ENCODE results near the gene CCNA2.

The CCNA2 gene

DNA sequence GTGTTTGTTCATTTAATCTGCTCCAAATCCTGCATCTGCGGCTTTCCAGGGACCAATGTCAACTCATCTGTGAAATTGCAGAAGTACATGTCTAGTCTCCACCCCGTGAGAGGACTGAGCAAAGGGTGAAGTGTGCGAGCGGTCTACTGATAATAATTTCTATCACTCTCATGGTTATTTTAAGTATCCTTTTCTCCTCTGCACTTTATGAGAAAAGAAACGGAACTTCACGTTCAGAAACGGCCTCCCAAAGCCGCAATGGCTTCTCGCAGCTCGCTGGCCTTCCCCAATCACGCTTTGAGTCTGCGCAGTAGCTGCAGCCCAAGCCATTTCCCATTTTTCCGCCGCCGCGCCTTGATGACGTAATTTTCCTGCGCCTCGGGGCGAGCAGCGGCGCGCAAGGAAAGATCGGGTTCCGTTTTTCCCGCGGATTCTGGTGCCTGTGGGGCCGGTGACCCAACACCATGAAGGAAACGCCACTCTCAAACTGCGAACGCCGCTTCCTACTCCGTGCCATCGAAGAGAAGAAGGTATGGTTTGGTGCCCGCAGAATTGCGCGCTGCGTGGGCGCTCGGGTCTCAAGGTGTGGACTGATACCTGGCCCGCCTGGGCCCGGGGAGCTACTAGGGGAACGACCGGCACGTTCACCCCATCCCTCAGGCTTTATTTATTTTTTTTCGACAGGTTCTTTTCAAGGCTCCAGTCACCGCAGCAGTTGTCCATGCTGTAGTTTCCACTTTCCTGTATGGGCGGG, 22.5 kb downstream of the CCNA2 start, which contains the start of gene EXOSC9:
EXOSC9 (plus strand) TSS at position 363 of the 754 bp plus-strand sequence; CDS start at position 465, 102 bp downstream.
- DNase-seq = peak; percentile 90 to 94

DNA sequence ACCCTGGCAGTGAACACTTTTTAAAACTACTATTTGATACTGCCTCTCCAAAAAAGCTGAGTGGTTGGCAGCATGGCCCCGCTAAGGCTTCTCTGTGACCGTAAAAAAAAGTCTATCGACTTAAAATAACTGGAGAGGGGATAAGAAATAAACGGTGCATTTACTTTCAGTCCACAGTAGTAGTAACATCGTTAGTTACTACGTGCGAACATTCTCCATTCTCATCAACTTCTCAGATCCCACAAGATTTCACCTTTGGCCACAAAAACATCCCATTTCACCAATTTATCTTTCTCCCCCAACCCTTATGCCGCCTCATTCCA, 23.1 kb downstream of the CCNA2 start:
- no peak for DNase-seq

DNA sequence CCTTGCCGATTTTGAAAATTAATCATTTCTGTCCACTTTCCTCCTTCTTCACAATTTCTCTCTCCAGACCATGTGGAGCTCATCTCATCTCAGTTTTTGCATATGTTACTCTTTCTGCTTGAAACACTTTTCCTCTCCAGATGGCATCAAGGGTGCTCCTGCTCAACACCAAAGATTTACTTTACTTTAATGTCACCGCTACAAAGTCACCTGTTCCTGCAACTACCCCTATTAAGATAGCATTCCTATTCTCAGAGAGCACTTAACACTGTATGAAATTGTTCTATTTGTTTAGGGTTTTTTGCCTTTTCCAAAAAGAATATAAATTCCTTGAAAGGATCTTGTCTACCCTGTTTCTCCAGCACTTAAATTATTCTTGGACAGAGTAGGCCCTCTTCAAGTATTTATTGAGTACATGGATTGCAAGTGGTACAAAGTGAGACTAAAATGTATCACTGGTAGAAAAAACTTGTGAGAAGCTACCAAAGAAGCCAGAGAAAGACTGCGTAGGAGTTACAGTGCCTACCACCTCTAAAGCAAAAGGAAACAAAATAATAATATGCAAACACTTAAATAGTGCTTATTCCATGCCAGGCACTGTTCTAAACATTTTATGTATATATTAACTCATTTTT, 23.7 kb downstream of the CCNA2 start:
- DNase-seq = no peak

DNA sequence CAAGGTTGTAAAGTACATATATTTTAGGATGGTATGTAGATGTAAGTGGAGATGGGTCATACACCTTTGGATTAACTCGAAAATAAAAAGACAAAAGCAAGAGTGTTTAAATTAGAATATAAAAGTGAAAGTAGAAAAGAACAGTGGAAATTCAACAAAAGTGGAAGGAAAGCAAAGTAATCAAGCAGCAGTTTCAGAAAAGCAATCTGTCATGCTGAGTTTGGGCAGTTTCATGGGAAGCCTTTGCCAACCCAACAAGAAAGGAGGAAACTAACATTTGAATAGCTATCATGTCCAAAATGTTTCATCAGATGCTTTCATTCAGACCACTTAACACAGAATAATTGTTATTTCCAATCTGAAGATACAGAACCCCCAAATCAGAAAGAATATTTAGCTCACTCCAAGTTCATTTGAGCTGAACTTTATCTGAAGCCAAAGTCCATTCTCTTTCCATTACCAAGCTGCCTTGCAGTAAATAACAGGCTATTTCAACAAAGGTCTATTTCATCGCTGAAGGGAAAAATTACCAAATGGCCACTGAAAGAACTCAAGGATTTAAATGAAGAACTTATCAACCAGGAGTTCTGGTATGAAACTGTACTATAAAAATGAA, 24.4 kb downstream of the CCNA2 start:
- DNase-seq = no peak

DNA sequence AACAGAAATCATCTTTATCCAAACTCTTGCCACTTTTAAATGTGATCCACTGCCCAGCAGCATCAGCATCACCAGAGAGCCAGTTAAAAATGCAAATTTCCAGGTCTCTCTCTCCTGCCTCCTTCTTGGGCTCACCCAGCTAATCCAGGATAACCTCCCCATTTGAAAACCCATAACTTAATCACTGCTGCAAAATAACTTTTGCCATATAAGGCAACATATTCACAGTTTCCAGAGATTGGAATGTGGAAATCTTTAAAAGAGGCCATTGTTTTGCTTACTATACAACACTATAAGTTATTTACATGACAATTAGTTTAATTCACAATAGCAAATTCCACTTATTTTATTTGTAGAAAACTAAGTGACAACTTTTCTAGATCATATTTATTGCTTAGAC, 27.4 kb downstream of the CCNA2 start:
- no peak for DNase-seq

DNA sequence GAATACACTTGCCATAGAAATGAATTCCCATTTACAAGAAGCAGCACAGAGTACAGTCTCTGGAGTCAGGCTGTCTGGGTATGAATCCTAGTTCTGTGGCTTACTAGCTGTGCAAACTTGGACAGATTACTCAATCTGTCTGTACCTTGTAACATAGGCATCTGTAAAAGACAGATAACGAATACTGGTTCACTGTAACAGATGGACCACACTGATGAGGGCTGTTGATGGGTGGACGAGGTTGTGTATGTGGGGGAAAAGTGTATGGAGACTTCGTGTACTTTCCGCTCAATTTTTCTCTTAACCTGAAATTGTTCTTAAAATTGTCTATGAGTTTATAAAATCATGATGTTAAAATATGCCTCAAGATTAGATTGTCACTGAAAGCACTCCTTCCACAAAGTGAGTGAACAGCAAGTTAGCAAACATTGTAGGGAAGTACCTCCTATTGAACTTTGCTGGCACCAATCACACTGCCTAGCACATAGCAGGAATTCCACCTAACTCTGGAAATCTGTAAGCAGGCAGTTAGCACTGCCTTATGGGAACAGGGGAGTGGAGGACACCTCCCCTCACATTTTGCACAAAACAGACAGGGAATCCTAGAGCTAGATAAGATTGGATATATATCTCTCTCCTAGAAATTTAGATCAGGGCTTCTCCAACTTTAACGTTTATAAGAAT, 29.0 kb downstream of the CCNA2 start:
- no peak for DNase-seq

DNA sequence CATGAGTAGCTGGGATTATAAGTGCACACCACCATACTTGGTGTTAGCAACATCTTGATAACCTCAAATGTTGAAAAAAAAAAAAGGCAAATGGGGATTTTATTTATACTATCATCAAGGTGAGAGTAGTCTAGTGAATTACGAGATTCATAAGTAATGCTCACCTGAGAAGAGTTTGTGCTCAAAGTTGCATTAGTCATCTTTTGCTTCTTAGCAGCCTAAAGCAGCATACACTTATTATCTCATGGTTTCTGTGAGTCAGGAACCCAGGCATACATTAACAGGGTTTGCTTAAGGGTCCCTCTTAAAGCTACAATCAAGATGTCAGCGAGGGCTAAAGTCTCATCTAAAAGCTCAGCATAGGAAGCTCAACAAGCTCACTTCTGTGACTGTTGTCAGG, 30.7 kb downstream of the CCNA2 start:
- no peak for DNase-seq

DNA sequence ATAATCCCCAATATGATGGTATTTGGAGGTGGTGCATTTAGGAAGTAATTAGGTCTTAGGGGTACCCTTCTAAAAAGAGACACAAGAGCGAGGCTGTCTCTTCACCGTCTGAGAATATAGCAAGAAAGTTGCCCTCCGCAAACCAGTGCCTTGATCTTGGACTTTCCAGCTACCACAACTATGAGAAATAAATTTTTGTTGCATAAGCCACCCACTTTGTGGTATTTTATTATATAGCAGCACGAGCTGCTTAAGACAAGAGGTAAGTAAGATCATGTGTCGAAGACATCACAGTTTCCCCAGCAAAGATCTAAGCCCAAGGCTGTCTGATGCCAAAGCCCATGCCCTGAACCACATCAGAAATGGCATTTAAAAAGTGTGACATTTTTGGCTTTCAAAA, 32.2 kb downstream of the CCNA2 start:
- no peak for DNase-seq

DNA sequence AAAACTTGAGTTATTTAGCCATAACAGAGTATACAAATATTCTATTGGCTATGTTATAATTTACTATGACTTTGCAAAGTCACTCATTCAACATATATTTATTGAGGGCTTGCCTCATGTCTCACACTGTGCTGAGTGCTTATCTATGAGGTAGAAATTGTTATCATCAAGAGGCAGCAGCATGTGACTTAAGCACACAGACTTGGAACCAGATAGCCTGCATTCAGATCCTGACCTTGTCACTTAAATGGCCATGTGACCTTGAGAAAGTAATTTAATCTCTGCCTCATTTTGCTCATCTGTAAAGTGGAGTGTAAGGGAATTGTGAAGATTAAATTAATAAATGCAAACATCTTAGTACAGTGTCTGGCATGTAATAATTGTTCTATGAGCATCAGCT, 32.7 kb downstream of the CCNA2 start:
- DNase-seq = no peak

DNA sequence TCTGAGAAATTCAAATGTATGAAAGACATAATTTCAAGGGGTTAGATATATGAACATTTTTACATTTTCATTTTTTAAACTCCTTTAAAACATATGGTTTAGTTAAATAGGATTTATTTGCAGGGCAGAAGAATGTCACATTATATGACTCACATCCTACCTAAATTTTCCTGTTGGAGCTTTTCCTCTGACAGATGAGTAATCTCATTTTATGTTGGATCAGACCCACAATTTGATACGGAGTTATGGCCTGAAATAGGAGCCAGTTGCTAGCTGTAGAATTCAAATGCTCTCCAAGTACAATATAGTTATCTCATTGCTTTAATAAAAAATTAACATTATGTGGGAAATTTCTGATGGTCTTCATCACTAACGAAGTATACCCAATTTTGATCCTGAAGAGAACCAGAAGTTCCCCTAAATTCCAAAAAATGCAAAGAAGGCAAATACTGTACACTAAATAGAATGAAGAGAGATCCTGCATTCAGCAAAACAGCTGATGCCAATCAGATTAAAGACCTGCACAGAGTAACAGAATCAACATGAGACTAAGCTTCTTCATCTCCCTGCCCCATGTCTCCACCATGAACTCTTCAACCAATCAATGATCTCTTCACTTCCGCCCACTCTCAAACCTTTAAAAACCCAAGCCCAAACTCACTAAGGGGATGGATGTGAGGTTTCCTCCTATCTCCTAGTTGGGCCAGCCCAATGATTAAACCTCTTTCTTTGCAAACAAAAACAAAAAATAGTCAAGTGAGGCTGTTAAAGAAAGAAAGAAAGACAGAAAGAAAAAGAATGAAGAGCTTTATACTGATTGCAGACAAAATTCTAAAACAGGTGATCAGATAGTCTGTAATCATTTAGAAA, 33.5 kb downstream of the CCNA2 start:
- no peak for DNase-seq

DNA sequence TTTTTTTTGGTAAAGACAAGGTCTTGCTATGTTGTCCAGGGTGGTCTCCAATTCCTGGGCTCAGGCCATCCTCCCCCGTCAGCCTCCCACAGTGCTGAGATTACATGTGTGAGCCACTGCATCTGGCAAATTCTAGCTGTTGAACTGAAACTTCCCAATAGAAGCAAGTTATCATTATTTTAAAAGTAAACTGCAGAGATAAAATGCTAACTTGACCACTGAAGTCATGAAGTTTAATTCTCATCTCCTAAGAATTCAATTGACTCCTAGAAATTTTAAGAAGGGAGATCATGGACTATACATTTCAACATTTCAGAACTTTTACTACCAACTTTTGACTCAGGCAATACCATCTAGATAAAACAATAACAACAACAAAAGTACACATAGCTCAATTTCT, 34.2 kb downstream of the CCNA2 start:
- no peak for DNase-seq

DNA sequence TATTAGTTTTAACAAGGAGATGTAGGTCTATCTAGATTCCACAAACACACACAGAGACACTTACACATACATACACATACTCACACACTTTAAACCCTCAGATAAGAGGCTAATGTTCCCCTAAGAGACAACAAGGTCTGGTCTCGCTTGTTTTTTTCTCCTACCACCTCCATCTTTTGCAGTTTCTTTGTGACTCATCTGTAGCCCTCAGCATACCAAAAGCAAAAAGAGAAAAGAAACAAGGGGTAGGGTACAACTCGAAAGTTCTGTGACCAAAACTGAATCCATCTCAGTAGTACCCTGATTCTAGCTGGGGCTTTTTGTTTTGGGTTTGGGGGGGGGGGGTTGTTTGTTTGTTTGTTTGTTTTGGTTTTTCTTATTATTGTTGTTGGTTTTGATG, 34.8 kb downstream of the CCNA2 start:
- DNase-seq = no peak

DNA sequence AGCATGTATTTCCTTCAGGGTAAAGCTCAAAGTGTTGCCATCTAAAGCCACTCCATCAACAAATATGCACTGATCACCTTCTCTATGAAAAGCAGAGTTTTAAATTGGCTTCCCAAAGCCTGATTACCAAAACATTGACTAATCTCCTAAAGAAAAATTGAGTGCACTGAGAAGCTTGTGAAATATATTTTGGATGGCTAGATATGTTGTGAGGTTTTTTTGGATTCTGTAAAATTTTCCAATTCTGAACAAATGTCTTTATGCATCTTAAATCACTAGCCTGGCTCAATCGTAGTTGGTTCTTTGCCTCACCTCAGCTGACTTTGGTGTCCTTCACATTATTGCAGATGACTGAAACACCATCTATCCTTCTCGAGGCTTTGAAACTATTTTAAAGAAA, 37.5 kb downstream of the CCNA2 start:
- DNase-seq = no peak

DNA sequence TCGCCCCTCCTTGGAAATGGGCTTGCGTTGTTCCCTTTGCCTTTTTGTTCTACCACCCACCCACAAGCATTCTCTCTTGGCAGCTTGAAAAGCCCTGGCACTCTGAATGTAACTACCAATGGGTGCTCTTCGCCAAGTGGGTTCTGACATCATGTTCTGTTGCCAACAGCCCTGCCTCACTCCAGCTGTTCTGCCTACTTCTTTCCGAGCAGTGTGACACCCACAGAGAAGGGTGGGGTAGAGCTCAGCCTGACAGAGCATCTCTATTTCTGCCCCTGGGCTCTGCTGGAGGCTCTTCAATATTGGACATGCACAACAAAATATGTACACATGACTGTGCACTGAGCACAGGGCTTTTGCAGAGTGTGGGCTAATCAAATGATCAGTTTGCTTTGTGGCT, 38.2 kb downstream of the CCNA2 start:
- no peak for DNase-seq

DNA sequence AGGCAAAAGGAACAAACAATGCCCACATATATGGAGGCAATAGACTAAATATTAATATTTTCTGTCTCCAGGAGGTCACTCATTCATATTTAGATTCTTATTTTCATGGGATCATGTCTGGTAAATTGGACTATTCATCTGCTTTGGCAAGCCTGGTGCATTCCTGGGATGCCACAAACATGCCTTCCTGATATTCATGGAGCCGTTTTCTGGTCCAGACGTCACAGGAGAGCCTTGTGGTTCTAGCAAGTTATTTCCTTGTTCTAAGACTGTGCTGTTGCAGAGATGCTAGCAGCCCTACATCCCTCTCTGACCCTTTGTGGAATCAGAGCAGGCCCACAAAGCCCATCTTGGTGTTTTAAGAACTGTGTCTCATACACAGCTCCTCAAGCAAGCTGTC, 38.7 kb downstream of the CCNA2 start:
- DNase-seq = no peak

DNA sequence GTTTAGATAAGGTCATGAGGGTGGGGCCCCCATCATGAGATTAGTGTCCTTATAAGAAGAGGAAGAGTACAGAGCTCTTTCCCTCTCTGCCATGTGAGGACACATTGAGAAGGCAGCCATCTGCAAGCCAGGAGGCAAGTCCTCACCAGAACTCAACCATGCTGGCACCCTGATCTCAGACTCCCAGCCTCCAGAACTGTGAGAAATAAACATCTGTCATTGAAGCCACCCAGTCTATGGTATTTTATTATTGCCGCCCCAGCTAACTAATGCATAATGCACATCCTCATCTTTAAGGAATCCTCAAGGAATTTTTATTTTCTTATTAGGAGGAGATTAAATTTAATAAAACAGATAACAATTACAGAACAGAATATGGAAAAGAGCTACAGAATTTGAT, 39.3 kb downstream of the CCNA2 start:
- DNase-seq = no peak

DNA sequence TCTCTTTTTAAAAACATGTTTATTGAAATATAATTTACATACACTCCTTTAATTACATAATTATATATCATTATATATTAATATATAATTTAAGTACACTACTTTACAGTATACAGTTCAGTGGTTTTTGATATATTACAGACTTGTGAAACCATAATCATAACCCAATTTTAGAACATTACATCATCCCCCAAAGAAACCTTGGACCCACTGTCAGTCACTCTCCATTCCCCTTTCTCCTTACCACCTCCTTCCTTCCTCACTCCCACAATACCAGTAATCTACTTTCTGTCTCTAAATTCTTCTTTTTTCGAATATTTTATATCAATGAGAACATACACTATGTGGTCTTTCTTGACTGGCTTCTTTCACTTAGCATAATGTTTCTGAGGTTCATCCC, 40.5 kb downstream of the CCNA2 start:
- DNase-seq = no peak

DNA sequence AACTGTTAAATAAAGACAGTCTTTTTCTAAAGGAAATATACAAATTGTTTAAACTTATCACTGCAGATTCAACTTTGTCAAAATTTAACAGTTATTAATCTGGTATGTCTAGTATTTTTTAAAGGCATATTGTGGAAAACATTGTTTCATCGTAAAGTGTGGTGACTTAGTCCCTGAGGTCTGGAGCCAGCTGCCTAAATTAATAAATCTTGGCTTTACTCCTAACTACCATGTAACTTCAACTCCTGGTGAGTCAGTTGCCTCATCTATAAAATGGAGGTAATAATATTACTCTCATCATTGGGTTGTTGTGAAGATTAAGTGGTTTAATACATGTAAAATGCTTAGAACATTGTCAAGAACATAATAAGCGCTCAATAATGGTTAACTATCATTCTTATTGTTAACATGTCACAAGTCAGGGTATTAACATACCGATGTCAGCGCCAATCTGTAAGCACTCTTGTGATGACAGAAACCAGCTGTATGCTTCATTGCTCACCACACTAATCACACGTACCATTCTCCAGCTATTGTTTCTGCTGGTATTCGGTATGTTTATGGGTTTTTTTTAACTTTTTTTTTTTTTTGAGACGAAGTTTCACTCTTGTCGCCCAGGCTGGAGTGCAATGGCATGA, 44.6 kb downstream of the CCNA2 start:
- DNase-seq = no peak

DNA sequence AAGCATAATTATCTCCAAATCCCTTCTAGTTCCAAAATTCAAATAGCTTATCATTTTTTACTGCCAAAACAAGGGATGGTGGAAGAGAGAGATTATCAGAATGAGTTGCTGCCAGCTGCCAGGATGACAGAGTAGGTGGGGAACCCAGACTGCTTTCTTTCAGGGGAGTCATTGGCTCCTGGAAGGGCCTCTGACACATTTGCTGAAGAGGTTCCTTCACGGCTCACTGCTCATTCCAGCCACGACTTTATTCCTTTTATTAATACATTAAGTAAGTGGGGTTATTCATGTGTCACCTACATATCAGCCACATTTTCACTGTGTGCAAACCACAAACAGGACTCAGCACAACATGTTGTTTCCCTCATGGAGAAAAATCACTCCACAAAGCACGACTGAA, 46.1 kb downstream of the CCNA2 start:
- DNase-seq = no peak

DNA sequence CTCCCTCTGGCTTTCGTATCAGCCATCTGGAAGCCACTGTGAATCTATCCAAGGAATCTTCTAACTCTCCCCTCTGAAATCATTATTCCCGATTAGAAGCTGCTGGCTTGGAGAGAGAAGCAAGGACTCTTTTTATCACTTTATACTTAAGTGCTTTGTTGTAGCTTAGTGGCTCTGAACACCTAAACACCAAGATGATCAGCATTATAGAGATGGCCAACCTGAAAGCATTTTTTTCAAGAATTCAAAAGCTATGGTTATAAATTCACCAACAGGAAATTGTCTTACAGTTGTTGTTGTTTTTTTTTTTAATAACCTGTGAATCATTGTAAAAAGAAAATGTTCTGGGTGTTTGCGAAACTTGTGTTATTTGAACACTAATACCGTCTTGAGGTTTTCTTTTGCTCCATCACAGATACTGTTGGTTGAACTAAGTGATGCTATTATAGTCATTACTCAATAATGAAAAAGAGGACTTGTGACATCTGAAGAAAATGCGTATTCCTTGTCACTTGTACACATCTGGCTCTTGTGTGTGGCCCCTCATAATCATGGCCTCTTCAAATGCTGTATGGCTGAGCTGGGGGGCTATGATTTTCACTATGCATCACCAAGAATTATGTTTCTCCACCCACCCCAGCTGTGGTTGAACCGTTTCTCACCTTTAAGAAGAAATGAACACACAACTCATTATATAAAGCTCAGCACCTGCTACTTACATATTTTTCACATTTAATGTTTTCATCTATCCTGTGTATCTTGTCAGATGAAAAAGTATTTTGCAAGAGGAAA, 46.9 kb downstream of the CCNA2 start:
- no peak for DNase-seq

DNA sequence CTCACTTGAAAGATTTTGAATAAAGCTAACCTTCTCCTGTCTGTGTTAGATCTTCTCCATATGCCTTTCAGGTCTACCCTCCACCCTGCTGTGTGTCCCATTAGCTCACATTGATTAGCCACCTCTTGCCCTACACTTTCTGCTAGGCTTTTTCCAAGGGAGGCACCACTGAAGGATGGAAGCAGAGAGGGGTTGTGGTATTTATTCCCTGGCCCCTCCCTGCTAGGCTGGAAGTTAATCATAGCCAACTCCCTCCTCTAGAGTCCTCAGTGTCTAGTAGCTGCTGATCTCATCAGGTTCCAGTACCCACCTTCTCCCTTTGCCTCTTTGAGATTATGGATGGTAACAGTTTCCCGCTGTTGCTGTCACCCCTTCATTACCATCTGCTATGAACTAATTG, 49.8 kb downstream of the CCNA2 start:
- no peak for DNase-seq

DNA sequence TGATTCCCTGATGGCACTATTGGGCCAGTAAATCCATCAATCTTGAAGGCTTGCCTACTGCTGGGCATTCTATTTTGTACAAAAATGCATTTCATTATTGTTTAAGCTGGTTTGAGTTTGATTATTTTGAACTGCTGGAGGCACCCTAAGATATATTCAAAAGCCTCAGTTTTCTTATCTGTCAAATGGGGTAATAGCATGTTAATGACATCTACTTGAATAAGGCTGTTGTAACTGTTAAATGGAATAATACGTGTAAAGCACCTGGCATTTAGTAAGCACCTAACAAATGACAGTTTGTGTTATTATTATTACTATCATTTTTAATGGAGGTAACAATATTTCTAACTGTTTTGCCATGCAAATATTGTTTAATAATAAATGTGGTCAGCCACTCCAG, 51.8 kb downstream of the CCNA2 start:
- DNase-seq = no peak

Measured in stimulated activated CD4-positive, alpha-beta T cell treated with anti-CD3 and anti-CD28 coated beads, Interleukin-4, amount 100 ng/mL, for 4 hours (primary cell).